Measurements from ENCODE around the gene MAD2L2.

GRCh38 chr1:11720033-11720376 lies 39.1 kb upstream of the MAD2L2 start:
- no peak for TF ChIP-seq EP300 (IDR thresholded peaks at IDR 0.05)
- no peak for TF ChIP-seq SMC3 (IDR thresholded peaks at IDR 0.05)
- TF ChIP-seq CTCF (IDR thresholded peaks at IDR 0.05) = no peak
